Heart left ventricle (tissue), 13 donors: ENCODE data around the gene TMEM52.

Experiments
- POLR2A ChIP-seq, 2 donors: fragments of 450-650 bp; IDR thresholded peaks; one replicate each; pipeline ENCODE4 v1.6.1; 2017; ENCODE audit warnings: antibody characterized with exemption in 2 of 2, mild to moderate bottlenecking in 2 of 2, moderate library complexity in 2 of 2
- TF ChIP-seq, protein P1 (sequence below), 12 donors: fragments of 200-600 bp; sonication (generic) in 4 of 12; IDR thresholded peaks; one replicate each; pipeline versions ENCODE4 v1.5.0 to v1.8.0; 2018 to 2022; ENCODE audit warnings: antibody characterized with exemption in 12 of 12, mild to moderate bottlenecking in 5 of 12
- donor health status: ischemic (EF 13 %, LVEDD 7.1; RV severe dilation, severe dysfunction).
- donor health status: DM: no; HTN: yes; CAD: no.
- donor health status: DM: no; HTN: no; CAD: no.
- donor health status: ischemic (EF 25% LVEDD 6.9; RV normal size, moderate dysfunction).
- donor health status: ischemic (EF 25% LVEDD 5.7; RV mildly dilated, moderate dysfunction).
- donor health status: ischemic (EF 35%, LVEDD 5.7; RV mildly dilated, moderate dysfunction).
- donor health status: nonischemic (EF 11% LVEDD 7.7; RV severe dilation, severe dysfunction).
- donor health status: DM: yes; HTN: yes; CAD: no.
- donor health status: PGD.
- donor health status: ischemic (EF 29% LVEDD 5.4; RV normal size, mild dysfunction).
- donor health status: nonischemic (EF 23%, LVEDD 6.1; RV moderate dilation, normal function).

DNA sequence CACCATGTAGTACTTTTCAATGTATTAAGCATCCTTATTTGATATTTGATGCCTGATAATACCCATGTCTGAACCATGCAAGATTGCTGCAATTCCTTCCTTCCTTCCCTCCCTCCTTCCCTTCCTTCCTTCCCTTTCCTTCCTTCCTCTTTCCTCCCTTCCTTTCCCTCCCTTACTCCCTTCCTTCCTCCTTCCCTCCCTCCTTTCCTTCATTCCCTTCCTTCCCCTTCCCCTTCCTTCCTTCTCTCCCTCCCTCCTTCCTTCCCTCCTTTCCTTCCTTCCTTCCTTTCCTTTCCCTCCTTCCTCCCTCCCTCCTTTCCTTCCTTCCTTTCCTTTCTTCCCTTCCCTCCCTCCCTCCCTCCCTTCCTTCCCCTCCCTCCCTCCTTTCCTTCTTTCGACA lies 29.7 kb upstream of the TMEM52 start:
- TF ChIP-seq, protein P1, sequence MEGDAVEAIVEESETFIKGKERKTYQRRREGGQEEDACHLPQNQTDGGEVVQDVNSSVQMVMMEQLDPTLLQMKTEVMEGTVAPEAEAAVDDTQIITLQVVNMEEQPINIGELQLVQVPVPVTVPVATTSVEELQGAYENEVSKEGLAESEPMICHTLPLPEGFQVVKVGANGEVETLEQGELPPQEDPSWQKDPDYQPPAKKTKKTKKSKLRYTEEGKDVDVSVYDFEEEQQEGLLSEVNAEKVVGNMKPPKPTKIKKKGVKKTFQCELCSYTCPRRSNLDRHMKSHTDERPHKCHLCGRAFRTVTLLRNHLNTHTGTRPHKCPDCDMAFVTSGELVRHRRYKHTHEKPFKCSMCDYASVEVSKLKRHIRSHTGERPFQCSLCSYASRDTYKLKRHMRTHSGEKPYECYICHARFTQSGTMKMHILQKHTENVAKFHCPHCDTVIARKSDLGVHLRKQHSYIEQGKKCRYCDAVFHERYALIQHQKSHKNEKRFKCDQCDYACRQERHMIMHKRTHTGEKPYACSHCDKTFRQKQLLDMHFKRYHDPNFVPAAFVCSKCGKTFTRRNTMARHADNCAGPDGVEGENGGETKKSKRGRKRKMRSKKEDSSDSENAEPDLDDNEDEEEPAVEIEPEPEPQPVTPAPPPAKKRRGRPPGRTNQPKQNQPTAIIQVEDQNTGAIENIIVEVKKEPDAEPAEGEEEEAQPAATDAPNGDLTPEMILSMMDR (IDR thresholded peaks at IDR 0.05) = no peak
- no peak for TF ChIP-seq POLR2A (IDR thresholded peaks at IDR 0.05)
